Cerebellar nuclear complex (tissue), 1 donor: ENCODE data around the gene THBS4.

Source experiments
- DNase-seq, 2 experiments: peaks; one replicate each; lab custom pipeline; 2025; lab: John Stamatoyannopoulos, UW

Gene THBS4

GRCh38 chr5:80034962-80035821 lies at the start of gene THBS4:
THBS4 (plus strand) TSS chr5:80035348; CDS start chr5:80035538, 190 bp downstream.
- no peak for DNase-seq

DNA sequence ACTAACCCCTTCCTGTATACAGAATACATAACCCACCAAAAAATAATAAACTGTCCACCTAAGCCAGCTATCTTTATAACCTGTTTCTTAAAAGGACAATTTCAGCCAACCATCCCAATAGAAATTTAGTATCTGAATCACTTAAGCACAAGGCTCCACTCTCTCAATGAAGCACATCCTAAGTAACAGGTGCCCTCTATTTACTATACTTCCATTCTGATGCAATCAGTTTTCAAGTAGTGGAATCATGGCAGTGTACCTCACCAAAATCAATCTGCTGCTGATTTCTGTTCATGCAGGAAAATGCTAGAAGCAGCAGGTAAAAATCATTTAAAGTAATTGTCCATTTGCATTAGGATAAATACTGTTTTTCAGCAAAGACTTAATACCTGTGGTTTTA lies 48.9 kb upstream of the THBS4 start:
- DNase-seq, result no peak

DNA sequence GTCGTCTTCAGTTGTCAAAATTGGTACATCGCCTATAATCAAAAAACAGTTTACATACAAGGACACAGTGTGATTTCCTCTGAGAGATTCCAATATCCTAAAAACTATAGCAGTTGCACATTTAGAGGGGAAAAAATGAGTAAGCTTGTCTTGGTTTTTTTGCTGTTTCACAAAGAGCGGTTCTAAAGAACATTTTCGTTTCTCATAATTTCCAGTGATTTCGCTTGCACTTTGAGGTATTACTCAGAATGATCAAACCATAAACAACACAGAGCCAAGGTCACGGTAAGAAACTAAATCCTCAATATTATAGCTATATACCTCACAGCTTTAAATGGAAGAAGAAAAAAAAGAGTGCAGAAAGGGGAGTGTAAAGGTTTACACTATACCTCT lies 44.9 kb upstream of the THBS4 start:
- DNase-seq, result no peak

- peak; percentile 8 to 60 for DNase-seq
Observed at GRCh38 chr5:79990598-79991507, 44.3 kb upstream of the THBS4 start, which contains the start of gene MTX3. MTX3 (minus strand) TSS chr5:79991262; CDS start chr5:79991238, 24 bp downstream.

DNA sequence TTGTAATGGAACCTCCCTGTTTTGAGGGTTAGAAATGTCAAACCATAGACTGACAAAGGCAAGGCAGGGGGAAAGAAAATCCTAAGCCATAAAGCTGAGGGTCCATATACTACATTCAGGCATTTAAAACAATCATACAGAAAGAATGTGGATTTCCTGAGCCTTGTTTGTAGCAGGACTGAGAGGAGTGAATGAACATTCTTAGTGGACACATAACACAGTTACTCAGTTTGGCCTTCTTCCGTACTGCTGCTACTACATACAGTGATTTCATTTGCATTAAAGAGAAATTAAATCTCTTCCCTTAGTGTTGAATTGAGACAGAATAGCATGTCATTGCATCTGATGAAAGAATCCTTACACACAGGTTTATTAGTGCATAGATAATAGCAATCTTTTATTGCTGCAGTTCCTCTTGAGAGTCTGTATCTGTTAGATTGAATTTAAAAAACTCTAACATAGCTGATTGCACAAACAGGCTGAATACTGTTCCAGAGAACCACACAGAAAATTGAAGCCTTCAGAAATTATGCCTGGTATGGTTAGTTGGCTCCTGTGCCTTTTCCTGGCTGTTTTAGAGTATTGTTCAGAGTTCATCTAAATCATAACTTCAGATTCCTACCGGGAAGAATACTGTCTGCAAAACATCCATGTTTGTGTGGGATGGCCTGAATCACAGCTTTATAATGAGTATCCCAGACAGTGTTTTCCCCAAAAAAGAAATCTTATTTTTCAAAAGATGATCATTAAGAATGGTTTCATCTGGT lies 42.1 kb upstream of the THBS4 start:
- no peak for DNase-seq

GRCh38 chr5:79999722-80000121 lies 35.4 kb upstream of the THBS4 start:
- DNase-seq, result no peak

DNA sequence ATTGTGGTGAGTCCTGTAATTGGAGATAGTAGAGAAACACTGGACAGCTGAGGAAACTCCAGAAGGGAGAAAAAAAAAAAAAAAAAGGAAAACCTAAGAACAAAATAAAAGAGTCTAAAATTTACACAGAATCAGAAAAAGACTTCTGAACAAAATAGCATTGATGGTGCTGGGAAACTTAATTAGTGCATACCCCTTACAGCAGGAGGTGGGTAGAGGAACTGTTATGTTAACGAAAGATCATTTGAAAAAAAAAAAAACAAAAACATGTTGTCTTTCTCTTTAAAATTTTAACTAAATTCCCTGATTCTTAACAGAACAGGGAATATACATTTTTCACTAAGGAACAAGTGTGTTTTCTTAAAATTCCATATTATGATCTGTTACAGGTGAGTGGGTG lies 32.5 kb upstream of the THBS4 start:
- DNase-seq, result no peak

- no peak for DNase-seq
Observed at GRCh38 chr5:80008995-80009765, 26.0 kb upstream of the THBS4 start.

DNA sequence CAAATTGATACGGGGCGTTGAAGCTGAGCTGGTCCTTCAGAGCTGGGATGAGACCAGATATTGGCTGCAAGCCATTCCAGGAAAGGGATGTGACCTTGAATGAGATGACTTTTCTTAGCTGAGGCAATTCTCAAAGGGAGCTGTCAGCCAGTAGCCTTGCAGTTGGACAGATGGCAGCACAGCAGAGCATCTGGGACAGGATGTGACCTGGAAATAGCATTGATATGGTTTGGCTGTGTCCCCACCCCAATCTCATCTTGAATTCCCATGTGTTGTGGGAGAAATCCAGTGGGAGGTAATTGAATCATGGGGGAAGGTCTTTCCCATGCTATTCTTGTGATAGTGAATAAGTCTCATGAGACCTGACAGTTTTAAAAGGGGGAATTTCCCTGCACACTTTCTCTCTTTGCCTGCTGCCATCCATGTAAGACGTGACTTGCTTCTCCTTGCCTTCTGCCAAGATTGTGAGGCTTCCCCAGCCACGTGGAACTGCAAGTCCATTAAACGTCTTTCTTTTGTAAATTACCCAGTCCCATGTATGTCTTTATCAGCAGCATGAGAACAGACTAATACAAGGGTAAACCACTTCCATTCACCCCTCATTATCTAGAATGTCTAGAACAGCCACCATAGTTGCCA lies 24.3 kb upstream of the THBS4 start:
- no peak for DNase-seq

DNA sequence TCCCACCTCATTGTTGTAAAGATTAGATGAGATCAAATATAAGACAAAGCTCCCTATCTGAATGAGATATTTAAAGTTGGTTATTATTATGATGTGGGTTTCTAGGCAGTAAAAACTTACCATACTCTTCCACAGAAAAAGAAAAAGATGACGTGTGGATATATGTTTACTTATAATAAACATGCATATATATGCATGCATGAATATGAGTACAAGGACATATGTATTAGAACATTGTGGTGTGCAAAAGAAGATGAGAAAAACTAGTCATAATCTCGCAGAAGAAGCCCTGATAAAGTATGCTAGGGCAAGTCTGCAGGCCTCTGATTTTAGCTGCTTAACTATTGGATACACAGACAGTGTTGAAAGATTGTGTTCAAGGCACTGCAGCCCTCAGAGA lies 10.1 kb upstream of the THBS4 start:
- no peak for DNase-seq

GRCh38 chr5:80026841-80027240 lies 8.3 kb upstream of the THBS4 start:
- no peak for DNase-seq

DNA sequence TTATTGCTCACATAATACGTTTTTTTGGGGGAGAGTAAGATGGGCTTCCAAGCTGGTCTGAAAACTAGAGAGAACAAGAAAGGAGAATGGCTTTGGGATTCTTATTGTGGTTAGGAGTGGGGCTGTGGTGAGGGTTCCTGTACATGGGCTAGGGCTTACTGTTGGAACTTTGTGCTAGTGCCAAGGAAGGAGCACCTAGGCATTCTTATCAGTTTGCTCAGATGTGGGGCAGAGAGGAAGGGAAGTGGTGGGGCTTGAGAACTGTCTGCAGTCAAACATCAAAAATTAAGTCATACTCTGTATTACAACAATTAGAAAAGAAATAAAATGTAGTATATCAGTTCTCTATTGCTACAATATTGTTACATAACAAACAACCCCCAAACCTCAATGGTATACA lies 4.0 kb upstream of the THBS4 start:
- no peak for DNase-seq

DNA sequence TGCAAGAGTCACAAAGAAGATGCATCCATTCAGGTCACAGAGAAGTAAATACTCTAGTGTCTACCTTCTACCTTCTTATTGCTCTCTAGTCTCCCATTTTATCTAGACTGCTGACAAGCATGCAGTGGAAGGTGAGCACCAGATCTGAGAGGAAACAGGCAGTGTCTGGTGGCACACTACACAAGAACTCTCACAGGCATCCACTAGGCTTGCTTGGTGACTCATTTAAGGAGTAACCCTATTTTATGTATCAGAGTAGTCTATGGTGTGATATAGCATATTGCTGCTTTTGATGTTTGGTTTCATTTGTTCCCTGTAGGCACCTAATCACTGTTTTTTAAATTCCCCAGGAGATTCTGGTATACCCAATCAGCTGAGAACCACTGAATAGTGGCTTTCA lies 1.6 kb upstream of the THBS4 start:
- no peak for DNase-seq

DNA sequence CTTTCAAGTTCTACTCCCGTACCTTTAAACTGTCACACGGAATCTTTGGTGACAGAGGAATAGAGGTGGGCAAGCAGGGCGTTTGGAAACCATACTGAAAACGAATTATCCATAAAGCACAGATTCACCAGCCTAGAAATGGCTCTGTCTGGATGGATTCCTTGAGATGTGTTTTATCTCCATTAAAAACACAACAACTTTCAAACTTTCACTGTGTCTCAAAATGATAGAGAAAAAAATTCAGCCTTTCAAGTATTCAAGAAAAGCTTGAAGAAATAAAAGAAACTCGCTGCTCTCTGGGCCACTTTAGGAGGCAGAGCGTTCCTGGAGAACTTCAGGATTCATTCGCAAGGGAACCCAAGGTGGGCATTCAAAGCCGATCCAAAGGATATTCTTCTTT lies 589 bp upstream of the THBS4 start:
- no peak for DNase-seq

GRCh38 chr5:80035839-80036238 lies 691 bp downstream of the THBS4 start:
- no peak for DNase-seq

DNA sequence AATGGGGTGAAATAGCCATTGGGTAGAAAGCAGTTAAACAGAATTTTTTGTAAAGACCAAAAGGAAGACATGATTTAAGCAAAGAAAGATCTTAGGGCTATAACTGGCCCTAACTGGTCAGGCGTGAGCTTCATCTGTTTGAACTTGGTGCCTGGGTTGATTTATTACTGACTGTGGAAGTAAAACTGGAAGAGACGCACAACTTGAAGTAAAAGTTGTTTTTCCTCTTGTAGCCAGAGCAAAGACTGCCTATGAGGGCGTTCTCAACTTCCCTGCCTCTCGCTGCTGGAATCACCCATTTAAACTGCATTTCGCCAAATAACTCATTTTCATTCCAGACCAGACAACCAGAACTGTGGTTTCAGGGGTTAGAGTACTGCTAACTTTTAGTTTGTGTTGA lies 1.5 kb downstream of the THBS4 start:
- DNase-seq, result no peak

DNA sequence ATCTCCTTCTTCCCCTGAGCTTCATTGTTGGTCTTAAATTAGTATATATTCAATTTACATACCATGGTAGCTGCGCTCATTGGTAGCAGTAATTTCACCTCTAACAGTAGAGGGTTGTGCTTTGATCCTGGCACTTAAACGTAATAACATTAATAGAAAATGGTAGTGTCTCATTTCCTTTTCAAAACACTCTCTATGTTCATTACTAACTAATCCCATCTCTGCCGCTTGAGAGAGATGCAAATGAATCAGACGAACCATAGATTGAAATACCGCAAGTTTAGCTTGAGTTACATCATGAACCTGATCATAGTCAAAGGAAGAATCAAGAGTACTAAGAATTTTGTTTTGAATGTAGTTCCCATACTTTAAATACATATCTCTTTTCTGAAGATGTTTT lies 2.2 kb downstream of the THBS4 start:
- DNase-seq, result no peak

GRCh38 chr5:80039650-80040049 lies 4.5 kb downstream of the THBS4 start:
- no peak for DNase-seq

DNA sequence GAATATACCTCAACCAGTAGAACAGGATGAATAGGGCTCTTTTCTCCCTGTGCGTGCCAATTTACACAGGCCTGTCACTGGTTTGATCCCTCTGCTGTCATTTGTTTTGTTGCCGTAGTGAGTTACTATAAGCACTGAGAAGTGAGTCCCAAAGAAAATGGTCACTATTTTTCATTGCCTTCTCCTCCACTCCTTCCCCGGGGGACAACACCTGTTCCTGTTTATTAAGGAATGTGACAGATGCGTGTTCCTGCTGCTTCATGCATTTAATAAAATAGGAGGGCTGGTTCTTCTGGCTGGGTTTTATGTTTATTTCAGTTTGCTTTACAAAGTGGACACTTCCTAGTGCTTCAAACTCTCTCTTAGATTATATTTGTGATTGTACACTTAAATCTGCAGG lies 6.4 kb downstream of the THBS4 start:
- DNase-seq, result no peak

- no peak for DNase-seq
Observed at GRCh38 chr5:80042330-80042729, 7.2 kb downstream of the THBS4 start.

GRCh38 chr5:80043187-80043586 lies 8.0 kb downstream of the THBS4 start:
- no peak for DNase-seq
